ENCODE results near the gene FYN.

DNA sequence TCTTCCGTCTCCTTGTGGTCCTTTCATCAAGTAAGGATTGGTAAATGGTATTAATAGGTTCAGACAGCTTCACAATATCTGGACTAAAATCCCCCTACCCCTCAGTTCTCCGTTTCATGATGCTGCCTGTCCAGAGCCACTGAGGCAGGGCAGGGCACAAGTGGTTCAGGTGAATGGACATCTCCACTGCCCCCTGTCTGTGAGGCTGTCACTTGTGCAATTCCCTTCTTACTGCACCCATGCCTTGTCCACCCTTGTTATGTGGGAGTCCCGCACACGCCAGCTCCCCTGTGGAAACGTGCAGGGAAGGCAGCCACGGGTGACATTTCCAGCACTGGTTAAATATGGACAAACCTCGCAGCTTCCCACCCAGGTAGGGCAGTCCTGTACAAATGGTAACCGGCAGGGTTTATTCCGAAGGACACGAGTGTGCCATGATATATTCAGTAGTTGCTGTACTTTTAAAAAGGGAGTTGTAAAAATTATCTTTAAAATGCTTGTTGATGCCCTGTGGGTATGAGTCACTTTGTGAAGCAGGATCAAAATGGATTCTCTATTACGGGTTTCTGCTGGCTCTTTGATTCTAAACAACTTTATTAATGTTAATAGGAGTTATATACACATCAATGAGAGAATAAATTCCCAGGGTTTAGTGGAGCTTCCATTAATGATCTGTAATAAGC, 73.5 kb downstream of the FYN start:
- no peak for TF ChIP-seq POLR2A (IDR thresholded peaks at IDR 0.05; ENCODE audit: low read depth, low read length)
- TF ChIP-seq TAF1 (IDR thresholded peaks at IDR 0.05; ENCODE audit: low read depth, low read length), result no peak
- TF ChIP-seq POLR2AphosphoS5 (IDR thresholded peaks at IDR 0.05; ENCODE audit: low read depth, low read length), result no peak
- no peak for TF ChIP-seq POU2F2 (IDR thresholded peaks at IDR 0.05; ENCODE audit: low read depth, low read length)
- TF ChIP-seq PAX5 (IDR thresholded peaks at IDR 0.05; ENCODE audit: insufficient read depth, low read length, severe bottlenecking), result no peak

Data from GM12891 (cell line).